HepG2 (cell line): ENCODE measurements around the gene CEP104. TPM values are rescaled to one million over a fixed set of nuclear protein-coding genes. Genes with fewer than 3 reads are reported as not detected.

Source experiments
- ATF7-NPFF ChIP-seq: sonication (generic); formaldehyde crosslinking; IDR thresholded peaks from 2 replicates; pipeline ENCODE4 v1.8.1; 2023; ENCODE audit warnings: mild to moderate bottlenecking, low read depth, missing genetic modification reagents, moderate library complexity
- CCDC6 ChIP-seq: sonication (generic); formaldehyde crosslinking; IDR thresholded peaks from 2 replicates; pipeline ENCODE4 v1.8.1; 2022; ENCODE audit warnings: mild to moderate bottlenecking, missing genetic modification reagents, moderate library complexity
- HIVEP1 ChIP-seq: sonication (generic); formaldehyde crosslinking; IDR thresholded peaks from 2 replicates; pipeline ENCODE4 v1.4.0; 2020; ENCODE audit warnings: mild to moderate bottlenecking, missing genetic modification reagents
- MATR3 ChIP-seq: sonication (generic); formaldehyde crosslinking; IDR thresholded peaks from 2 replicates; pipeline ENCODE4 v1.4.0; 2020; ENCODE audit warnings: missing genetic modification reagents
- TCF12 ChIP-seq, 2 experiments: fragments of 450-650 bp in 1 of 2; sonication (generic) in 1 of 2; formaldehyde crosslinking in 1 of 2; IDR thresholded peaks; 2 replicates each; pipeline versions ENCODE4 v1.6.1 to v1.8.0; 2017 to 2022; ENCODE audit warnings: antibody characterized with exemption in 1 of 2, mild to moderate bottlenecking in 1 of 2, missing genetic modification reagents in 1 of 2, moderate library complexity in 1 of 2
- ZC3H4 ChIP-seq: sonication (generic); formaldehyde crosslinking; IDR thresholded peaks from 2 replicates; pipeline ENCODE4 v1.4.0; 2020; ENCODE audit warnings: missing genetic modification reagents, borderline replicate concordance
- ZFYVE20 ChIP-seq: sonication (generic); formaldehyde crosslinking; IDR thresholded peaks from 2 replicates; pipeline ENCODE4 v1.8.0; 2023; ENCODE audit warnings: low read depth, mild to moderate bottlenecking, moderate library complexity, missing genetic modification reagents, borderline replicate concordance
- ZNF143 ChIP-seq: sonication (generic); formaldehyde crosslinking; IDR thresholded peaks from 2 replicates; pipeline ENCODE4 v1.4.0; 2020; ENCODE audit warnings: missing genetic modification reagents
- ZNF180 ChIP-seq: sonication (generic); formaldehyde crosslinking; IDR thresholded peaks from 2 replicates; pipeline ENCODE4 v1.4.0; 2020; ENCODE audit warnings: low read depth, missing genetic modification reagents, borderline replicate concordance
- ZNF34 ChIP-seq: sonication (generic); formaldehyde crosslinking; IDR thresholded peaks from 2 replicates; pipeline ENCODE4 v1.4.0; 2020; ENCODE audit warnings: mild to moderate bottlenecking, missing genetic modification reagents, borderline replicate concordance
- ZNF552 ChIP-seq: sonication (generic); formaldehyde crosslinking; IDR thresholded peaks from 2 replicates; pipeline ENCODE4 v1.9.0; 2022; ENCODE audit warnings: missing genetic modification reagents, mild to moderate bottlenecking, borderline replicate concordance
- polyA plus RNA-seq, 8 experiments: library from polyadenylated mRNA; depleted of rRNA in 3 of 8; stranded (reverse) in 7 of 8; unstranded in 1 of 8; fragments of >200 nt; fragmentation: Illumina TruSeq in 4 of 8; extraction: Trizol in 4 of 8; gene quantifications; 2 replicates each; pipeline versions ENCODE4 v1.2.1 to v1.2.3, GENCODE V29; 2011 to 2016; ENCODE audit warnings: low read depth in 4 of 8, missing spikeins in 1 of 8, mixed read lengths in 1 of 8; ENCODE audit not compliant: insufficient read depth in 1 of 8
- total RNA-seq, 5 experiments: library from RNA; depleted of rRNA; stranded (reverse); fragments of >200 nt; fragmentation: Illumina TruSeq; extraction: Trizol; gene quantifications; 2 replicates each; pipeline ENCODE4 v1.2.3, GENCODE V29; 2016; ENCODE audit warnings: low read depth in 1 of 5
- TF ChIP-seq, protein P1 (sequence below): IDR thresholded peaks from 2 replicates; pipeline ENCODE4 v1.6.1; 2016; ENCODE audit warnings: missing genetic modification reagents, missing compliant biosample characterization
- TF ChIP-seq, protein P2 (sequence below): sonication (generic); formaldehyde crosslinking; IDR thresholded peaks from 2 replicates; pipeline ENCODE4 v1.5.1; 2020; ENCODE audit warnings: missing genetic modification reagents, mild to moderate bottlenecking, borderline replicate concordance
- TF ChIP-seq, protein P3 (sequence below): sonication (generic); formaldehyde crosslinking; IDR thresholded peaks from 2 replicates; pipeline ENCODE4 v1.4.0; 2020; ENCODE audit warnings: mild to moderate bottlenecking, missing genetic modification reagents
- TF ChIP-seq, protein P4 (sequence below): sonication (generic); formaldehyde crosslinking; IDR thresholded peaks from 2 replicates; pipeline ENCODE4 v1.4.0; 2020; ENCODE audit warnings: missing genetic modification reagents

Gene CEP104
- total and polyA plus RNA-seq, 2 of the 13 experiments (the other 11 are each of a cell fraction or from before 2014, with no cell fraction given): 20.4 to 30.1 TPM

DNA sequence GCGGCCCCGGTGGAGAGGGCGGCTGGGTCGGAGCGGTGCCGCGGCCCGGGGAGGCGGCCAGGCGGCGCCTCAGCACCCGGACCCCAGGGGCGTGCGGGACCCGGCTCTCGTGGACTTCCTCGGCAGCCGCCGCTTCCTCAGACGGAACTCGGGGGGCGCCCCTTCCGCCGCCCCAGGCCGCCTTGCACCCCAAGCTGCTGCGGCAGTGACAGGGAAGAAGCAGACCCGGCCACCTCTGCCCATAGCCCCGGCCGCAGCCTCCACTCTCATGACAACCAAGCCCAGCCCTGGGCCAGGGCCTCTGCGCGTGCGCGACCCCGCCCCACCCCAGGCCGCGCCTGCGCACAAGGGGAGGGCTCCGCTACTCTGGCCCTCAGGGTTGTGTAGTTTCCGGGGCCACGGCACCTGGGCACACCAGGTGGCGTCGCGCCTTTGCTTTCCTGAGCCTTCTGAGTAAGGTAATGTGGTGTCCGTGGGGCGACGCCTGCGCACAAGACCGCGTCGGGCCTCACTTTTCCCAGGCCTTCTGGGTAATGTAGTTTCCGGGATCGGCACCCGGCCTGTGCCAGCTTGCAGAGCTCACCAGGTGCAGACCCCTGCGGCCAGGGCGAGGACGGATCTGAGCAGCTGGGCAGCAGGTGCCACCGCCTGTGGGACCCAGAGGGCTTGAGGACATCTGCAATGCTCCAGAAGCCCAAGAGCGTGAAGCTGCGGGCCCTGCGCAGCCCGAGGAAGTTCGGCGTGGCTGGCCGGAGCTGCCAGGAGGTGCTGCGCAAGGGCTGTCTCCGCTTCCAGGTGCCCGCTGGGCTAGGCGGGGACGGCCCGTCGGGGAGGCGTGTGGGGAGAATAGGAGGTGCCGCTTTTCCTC, at the start of gene CEP104, which contains the start of gene DFFB (continued):
- TF ChIP-seq, protein P1, sequence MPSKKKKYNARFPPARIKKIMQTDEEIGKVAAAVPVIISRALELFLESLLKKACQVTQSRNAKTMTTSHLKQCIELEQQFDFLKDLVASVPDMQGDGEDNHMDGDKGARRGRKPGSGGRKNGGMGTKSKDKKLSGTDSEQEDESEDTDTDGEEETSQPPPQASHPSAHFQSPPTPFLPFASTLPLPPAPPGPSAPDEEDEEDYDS (CRISPR knock-in tag): peak; percentile 72; the same call in 1 of the 2 replicates
- TF ChIP-seq ZNF180 (CRISPR knock-in tag) (no peak), ZC3H4 (no peak; the same call in 1 of the 2 replicates), HIVEP1 (CRISPR knock-in tag) (peak; percentile 64), ZNF34 (peak; percentile 34; the same call in 1 of the 2 replicates), ZFYVE20 (CRISPR knock-in tag) (no peak; the same call in 1 of the 2 replicates), CCDC6 (peak; percentile 69), ATF7-NPFF (no peak), ZNF143 (CRISPR knock-in tag) (peak; percentile 99), MATR3 (no peak), ZNF552 (CRISPR knock-in tag) (no peak), TCF12 (IDR thresholded peaks at IDR 0.05) (no peak), TCF12 (CRISPR knock-in tag; IDR thresholded peaks at IDR 0.05) (peak; percentile 69; the same call in 1 of the 2 replicates)
- TF ChIP-seq, protein P2, sequence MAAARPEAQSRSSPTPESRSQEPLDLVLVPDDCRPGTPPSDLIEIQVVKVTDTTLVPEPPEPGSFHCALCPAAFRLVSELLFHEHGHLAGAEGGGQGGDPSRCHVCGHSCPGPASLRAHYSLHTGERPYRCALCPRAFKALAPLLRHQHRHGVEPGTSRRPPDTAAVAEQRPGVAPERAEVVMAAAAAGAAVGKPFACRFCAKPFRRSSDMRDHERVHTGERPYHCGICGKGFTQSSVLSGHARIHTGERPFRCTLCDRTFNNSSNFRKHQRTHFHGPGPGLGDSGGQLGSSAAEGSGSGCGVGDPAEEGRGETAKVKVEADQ: peak; percentile 89; the same call in 1 of the 2 replicates
- TF ChIP-seq, protein P3, sequence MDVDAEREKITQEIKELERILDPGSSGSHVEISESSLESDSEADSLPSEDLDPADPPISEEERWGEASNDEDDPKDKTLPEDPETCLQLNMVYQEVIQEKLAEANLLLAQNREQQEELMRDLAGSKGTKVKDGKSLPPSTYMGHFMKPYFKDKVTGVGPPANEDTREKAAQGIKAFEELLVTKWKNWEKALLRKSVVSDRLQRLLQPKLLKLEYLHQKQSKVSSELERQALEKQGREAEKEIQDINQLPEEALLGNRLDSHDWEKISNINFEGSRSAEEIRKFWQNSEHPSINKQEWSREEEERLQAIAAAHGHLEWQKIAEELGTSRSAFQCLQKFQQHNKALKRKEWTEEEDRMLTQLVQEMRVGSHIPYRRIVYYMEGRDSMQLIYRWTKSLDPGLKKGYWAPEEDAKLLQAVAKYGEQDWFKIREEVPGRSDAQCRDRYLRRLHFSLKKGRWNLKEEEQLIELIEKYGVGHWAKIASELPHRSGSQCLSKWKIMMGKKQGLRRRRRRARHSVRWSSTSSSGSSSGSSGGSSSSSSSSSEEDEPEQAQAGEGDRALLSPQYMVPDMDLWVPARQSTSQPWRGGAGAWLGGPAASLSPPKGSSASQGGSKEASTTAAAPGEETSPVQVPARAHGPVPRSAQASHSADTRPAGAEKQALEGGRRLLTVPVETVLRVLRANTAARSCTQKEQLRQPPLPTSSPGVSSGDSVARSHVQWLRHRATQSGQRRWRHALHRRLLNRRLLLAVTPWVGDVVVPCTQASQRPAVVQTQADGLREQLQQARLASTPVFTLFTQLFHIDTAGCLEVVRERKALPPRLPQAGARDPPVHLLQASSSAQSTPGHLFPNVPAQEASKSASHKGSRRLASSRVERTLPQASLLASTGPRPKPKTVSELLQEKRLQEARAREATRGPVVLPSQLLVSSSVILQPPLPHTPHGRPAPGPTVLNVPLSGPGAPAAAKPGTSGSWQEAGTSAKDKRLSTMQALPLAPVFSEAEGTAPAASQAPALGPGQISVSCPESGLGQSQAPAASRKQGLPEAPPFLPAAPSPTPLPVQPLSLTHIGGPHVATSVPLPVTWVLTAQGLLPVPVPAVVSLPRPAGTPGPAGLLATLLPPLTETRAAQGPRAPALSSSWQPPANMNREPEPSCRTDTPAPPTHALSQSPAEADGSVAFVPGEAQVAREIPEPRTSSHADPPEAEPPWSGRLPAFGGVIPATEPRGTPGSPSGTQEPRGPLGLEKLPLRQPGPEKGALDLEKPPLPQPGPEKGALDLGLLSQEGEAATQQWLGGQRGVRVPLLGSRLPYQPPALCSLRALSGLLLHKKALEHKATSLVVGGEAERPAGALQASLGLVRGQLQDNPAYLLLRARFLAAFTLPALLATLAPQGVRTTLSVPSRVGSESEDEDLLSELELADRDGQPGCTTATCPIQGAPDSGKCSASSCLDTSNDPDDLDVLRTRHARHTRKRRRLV: no peak
- TF ChIP-seq, protein P4, sequence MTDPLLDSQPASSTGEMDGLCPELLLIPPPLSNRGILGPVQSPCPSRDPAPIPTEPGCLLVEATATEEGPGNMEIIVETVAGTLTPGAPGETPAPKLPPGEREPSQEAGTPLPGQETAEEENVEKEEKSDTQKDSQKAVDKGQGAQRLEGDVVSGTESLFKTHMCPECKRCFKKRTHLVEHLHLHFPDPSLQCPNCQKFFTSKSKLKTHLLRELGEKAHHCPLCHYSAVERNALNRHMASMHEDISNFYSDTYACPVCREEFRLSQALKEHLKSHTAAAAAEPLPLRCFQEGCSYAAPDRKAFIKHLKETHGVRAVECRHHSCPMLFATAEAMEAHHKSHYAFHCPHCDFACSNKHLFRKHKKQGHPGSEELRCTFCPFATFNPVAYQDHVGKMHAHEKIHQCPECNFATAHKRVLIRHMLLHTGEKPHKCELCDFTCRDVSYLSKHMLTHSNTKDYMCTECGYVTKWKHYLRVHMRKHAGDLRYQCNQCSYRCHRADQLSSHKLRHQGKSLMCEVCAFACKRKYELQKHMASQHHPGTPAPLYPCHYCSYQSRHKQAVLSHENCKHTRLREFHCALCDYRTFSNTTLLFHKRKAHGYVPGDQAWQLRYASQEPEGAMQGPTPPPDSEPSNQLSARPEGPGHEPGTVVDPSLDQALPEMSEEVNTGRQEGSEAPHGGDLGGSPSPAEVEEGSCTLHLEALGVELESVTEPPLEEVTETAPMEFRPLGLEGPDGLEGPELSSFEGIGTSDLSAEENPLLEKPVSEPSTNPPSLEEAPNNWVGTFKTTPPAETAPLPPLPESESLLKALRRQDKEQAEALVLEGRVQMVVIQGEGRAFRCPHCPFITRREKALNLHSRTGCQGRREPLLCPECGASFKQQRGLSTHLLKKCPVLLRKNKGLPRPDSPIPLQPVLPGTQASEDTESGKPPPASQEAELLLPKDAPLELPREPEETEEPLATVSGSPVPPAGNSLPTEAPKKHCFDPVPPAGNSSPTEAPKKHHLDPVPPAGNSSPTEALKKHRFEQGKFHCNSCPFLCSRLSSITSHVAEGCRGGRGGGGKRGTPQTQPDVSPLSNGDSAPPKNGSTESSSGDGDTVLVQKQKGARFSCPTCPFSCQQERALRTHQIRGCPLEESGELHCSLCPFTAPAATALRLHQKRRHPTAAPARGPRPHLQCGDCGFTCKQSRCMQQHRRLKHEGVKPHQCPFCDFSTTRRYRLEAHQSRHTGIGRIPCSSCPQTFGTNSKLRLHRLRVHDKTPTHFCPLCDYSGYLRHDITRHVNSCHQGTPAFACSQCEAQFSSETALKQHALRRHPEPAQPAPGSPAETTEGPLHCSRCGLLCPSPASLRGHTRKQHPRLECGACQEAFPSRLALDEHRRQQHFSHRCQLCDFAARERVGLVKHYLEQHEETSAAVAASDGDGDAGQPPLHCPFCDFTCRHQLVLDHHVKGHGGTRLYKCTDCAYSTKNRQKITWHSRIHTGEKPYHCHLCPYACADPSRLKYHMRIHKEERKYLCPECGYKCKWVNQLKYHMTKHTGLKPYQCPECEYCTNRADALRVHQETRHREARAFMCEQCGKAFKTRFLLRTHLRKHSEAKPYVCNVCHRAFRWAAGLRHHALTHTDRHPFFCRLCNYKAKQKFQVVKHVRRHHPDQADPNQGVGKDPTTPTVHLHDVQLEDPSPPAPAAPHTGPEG (CRISPR knock-in tag): no peak
